Activated T-cell treated with anti-CD3 and anti-CD28 coated beads, Interleukin-2, amount 50 U/mL, for 4 hours (primary cell): ENCODE data around the gene C2CD4A. TPM values are rescaled to one million over a fixed set of nuclear protein-coding genes. Genes with fewer than 3 reads are reported as not detected.

Source experiments
- ATAC-seq, 2 donors: fragments of 200-7000 bp; cut with Tn5 transposase; one replicate each; pipeline ENCODE4 v1.10.0; 2021
- DNase-seq: peaks from one replicate; pipeline ENCODE4 v3.0.0-alpha.2; 2020
- H3K27me3 Mint-ChIP-seq: one replicate; pipeline ENCODE4 v1.8.0; 2021; ENCODE audit warnings: low read depth, mixed read lengths
- H3K36me3 Mint-ChIP-seq: one replicate; pipeline ENCODE4 v1.8.0; 2022; ENCODE audit warnings: mixed read lengths; ENCODE audit not compliant: insufficient read depth
- H3K4me1 Mint-ChIP-seq: one replicate; pipeline ENCODE4 v1.8.0; 2021; ENCODE audit warnings: low read depth, mixed read lengths
- H3K4me3 Mint-ChIP-seq: one replicate; pipeline ENCODE4 v1.8.0; 2021; ENCODE audit warnings: mild to moderate bottlenecking, moderate library complexity, mixed read lengths
- H3K9me3 Mint-ChIP-seq: one replicate; pipeline ENCODE4 v1.8.0; 2021; ENCODE audit warnings: mixed read lengths
- total RNA-seq, 3 donors: library from RNA; stranded (reverse); gene quantifications; one replicate each; pipeline ENCODE4 v1.2.1, GENCODE V29; 2021

C2CD4A gene
- total RNA-seq, 3 donors from 2014 or later, result 0.43 to 1.0 (median 0.69) TPM

DNA sequence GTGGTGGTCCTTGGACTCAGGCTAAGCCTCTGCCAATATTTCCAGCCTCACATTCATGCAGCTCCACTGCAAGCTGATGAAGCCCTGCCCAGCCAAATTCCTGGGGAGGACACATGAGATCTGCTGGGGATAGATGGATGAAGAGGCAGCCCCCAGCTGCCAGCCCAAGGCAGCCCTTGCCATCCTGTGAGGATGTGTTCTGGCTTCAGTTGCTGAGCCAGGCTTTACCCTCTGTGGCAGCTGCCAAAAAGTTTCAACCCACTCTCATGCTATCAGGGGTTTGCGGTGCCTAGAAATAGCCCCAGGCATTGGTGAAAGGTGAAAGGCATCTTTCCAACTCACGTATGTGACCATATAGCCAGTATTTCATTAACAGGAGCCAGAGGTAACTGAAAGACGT is 37.6 kb downstream of the C2CD4A start:
- Mint-ChIP-seq H3K36me3 (no peaks in the 10 kb centered on the region), H3K4me3 (no peak overlapping the region), H3K9me3 (no peaks in the 10 kb centered on the region), H3K27me3 (peaks cover 1% of the 10 kb centered on the region), H3K4me1 (no peaks in the 10 kb centered on the region)
- DNase-seq (no peak), ATAC-seq (no peak)

GRCh38 chr15:62104846-62105245 is 38.1 kb downstream of the C2CD4A start:
- no peak overlapping the region for H3K4me3 Mint-ChIP-seq
- H3K4me1 Mint-ChIP-seq, result no peaks in the 10 kb centered on the region
- ATAC-seq (no peak), DNase-seq (no peak)
- H3K9me3 Mint-ChIP-seq, result no peaks in the 10 kb centered on the region
- H3K27me3 Mint-ChIP-seq, result no peaks in the 10 kb centered on the region
- no peaks in the 10 kb centered on the region for H3K36me3 Mint-ChIP-seq

GRCh38 chr15:62105266-62105665 is 38.5 kb downstream of the C2CD4A start:
- ATAC-seq, result no peak
- no peaks in the 10 kb centered on the region for H3K36me3 Mint-ChIP-seq
- no peaks in the 10 kb centered on the region for H3K27me3 Mint-ChIP-seq
- H3K4me1 Mint-ChIP-seq, result peaks cover 3% of the 10 kb centered on the region
- H3K9me3 Mint-ChIP-seq, result no peaks in the 10 kb centered on the region
- H3K4me3 Mint-ChIP-seq, result no peak overlapping the region
- no peak for DNase-seq

DNA sequence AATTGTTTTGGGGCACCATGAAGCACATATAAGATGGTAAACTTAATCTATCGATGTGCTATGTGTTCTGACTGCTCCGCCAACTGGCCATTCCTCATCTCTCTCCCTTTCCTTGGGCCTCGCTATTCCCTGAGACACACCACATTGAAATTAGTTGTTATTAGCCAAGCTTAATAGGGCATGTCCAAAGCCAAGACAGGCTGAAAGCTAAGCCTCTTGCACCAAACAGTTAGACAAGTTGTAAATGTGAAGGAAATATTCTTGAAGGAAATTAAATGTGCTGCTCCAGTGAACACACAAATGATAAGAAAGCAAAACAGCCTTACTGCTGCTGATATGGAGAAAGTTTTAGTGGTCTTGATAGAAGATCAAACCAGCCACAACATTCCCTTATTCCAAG is 39.3 kb downstream of the C2CD4A start:
- no peak for DNase-seq
- peaks cover 11% of the 10 kb centered on the region for H3K4me1 Mint-ChIP-seq
- no peaks in the 10 kb centered on the region for H3K36me3 Mint-ChIP-seq
- H3K4me3 Mint-ChIP-seq, result no peak overlapping the region
- H3K9me3 Mint-ChIP-seq, result no peaks in the 10 kb centered on the region
- no peak for ATAC-seq
- H3K27me3 Mint-ChIP-seq, result no peaks in the 10 kb centered on the region

DNA sequence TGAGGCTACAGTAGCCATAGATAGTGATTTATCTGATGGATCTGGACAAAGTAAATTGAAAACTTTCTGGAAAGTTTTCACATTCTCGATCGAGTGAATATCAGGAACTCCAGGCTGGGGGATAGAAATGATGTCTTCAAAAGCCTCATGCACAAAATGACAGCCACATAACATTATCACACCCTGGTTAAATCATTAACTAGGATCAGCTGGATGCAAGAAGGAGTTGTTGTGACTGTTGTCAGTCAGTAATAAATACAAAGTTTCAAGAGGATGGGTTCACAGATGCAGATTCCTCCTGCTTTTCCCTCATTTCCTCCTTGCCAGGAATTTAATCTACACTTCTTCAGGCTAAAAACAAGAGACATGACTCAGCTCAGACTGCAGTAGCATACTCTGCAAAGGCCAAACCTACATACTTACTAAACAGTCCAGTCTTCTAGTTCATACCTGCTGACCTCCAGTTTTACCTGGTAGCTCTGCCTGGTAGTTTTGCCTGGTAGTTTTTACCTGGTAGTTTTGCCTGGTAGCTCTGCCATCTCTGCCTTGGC is 40.9 kb downstream of the C2CD4A start:
- no peak for ATAC-seq
- Mint-ChIP-seq H3K27me3 (peaks cover 4% of the 10 kb centered on the region), H3K4me3 (no peak overlapping the region), H3K4me1 (peaks cover 11% of the 10 kb centered on the region), H3K36me3 (no peaks in the 10 kb centered on the region), H3K9me3 (no peaks in the 10 kb centered on the region)
- no peak for DNase-seq

GRCh38 chr15:62108411-62108810 is 41.6 kb downstream of the C2CD4A start:
- H3K9me3 Mint-ChIP-seq, result no peaks in the 10 kb centered on the region
- H3K36me3 Mint-ChIP-seq, result no peaks in the 10 kb centered on the region
- peaks cover 4% of the 10 kb centered on the region for H3K27me3 Mint-ChIP-seq
- peaks cover 11% of the 10 kb centered on the region for H3K4me1 Mint-ChIP-seq
- no peak overlapping the region for H3K4me3 Mint-ChIP-seq
- DNase-seq, result no peak
- ATAC-seq, result no peak

DNA sequence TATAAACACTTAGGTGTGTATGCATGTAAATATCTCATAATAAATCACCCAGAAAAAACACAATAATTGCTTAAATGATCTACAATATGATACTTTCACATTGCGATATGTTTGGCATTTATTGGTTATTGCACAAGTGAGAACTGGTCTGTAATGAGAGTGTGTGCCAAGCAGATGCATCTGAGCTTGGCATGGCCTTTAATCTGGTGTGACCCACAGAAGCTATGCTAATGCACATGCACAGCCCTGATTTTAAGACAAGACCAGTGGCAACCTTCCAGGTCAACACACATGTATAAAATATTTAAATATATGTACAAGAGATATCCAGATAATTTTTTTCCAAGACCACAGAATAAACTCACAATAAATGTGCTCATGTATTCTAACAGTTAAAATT is 42.7 kb downstream of the C2CD4A start:
- DNase-seq (no peak), ATAC-seq (no peak)
- Mint-ChIP-seq H3K36me3 (no peaks in the 10 kb centered on the region), H3K4me3 (no peak overlapping the region), H3K9me3 (no peaks in the 10 kb centered on the region), H3K27me3 (peaks cover 6% of the 10 kb centered on the region), H3K4me1 (peaks cover 11% of the 10 kb centered on the region)

- Mint-ChIP-seq H3K9me3 (no peaks in the 10 kb centered on the region), H3K36me3 (no peaks in the 10 kb centered on the region), H3K27me3 (peaks cover 7% of the 10 kb centered on the region), H3K4me1 (peaks cover 11% of the 10 kb centered on the region), H3K4me3 (no peak overlapping the region)
- peak; percentile 77 to 92 for ATAC-seq
- DNase-seq, result no peak
Measured at GRCh38 chr15:62109982-62110851, 43.4 kb downstream of the C2CD4A start.

DNA sequence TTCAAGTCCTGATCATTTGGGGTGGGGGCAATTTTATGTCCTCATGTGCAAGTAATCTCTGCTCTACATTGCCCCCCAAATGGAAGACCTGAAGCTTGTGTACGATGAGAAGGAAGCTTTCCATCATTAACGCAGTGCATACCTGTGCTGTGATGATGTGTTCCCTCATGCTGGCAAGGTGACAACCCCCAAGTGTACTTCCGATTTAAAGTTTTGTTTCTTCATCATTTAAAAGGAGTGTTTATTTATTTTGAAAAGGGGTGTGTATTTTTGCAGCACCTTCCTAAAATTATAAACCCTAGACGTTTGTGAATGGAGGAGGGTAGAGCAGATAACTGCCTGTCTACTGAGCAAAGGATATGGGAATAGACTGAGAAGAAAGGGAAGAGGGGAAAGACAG is 45.3 kb downstream of the C2CD4A start:
- ATAC-seq (no peak), DNase-seq (no peak)
- Mint-ChIP-seq H3K4me1 (peaks cover 11% of the 10 kb centered on the region), H3K4me3 (no peak overlapping the region), H3K27me3 (peaks cover 7% of the 10 kb centered on the region), H3K36me3 (no peaks in the 10 kb centered on the region), H3K9me3 (no peaks in the 10 kb centered on the region)

GRCh38 chr15:62112616-62113593 is 46.1 kb downstream of the C2CD4A start:
- DNase-seq, result no peak
- H3K4me3 Mint-ChIP-seq, result no peak overlapping the region
- ATAC-seq, result no peak
- H3K9me3 Mint-ChIP-seq, result no peaks in the 10 kb centered on the region
- H3K27me3 Mint-ChIP-seq, result peaks cover 7% of the 10 kb centered on the region
- H3K4me1 Mint-ChIP-seq, result peaks cover 11% of the 10 kb centered on the region
- H3K36me3 Mint-ChIP-seq, result no peaks in the 10 kb centered on the region

GRCh38 chr15:62115847-62116246 is 49.1 kb downstream of the C2CD4A start:
- Mint-ChIP-seq H3K36me3 (no peaks in the 10 kb centered on the region), H3K27me3 (peaks cover 7% of the 10 kb centered on the region), H3K4me3 (no peak overlapping the region), H3K4me1 (peaks cover 26% of the 10 kb centered on the region), H3K9me3 (no peaks in the 10 kb centered on the region)
- no peak for ATAC-seq
- DNase-seq, result no peak

DNA sequence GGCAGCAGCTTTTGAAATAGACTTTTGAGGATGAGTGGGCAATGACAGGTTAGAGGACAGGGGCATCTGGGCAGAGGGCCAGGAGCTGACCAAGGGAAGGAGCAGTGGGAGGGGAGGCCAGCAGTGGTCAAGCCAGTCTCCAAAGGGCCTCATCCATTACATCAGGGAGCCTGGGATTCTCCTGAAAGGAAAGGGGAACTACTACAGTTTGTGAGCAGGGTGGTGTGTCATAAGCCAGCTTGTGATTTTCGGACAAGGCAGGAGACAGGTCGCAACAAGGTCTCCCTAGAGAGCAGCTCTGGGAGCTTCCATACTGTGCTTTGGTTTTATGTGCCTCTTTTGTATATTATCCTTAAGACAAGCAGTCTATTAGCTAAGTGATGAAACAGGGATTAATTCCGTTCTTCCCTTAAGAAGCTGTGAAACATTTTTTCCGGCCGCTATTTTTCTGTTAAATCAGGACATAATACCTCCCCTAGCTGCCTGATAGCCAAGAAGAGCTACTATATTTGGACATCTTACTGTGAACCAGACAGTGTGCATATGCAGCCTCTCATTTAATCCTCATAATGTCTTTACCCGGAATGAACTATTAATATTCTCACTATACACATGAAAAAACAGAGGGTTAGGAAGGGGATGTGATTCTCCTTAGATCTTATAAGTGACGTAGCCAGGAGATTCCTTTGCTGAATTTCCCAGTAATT is 51.9 kb downstream of the C2CD4A start:
- ATAC-seq (no peak), DNase-seq (no peak)
- H3K4me1 Mint-ChIP-seq, result peaks cover 41% of the 10 kb centered on the region
- H3K4me3 Mint-ChIP-seq, result peak overlapping the region; percentile 45
- H3K36me3 Mint-ChIP-seq, result no peaks in the 10 kb centered on the region
- H3K9me3 Mint-ChIP-seq, result no peaks in the 10 kb centered on the region
- peaks cover 3% of the 10 kb centered on the region for H3K27me3 Mint-ChIP-seq

DNA sequence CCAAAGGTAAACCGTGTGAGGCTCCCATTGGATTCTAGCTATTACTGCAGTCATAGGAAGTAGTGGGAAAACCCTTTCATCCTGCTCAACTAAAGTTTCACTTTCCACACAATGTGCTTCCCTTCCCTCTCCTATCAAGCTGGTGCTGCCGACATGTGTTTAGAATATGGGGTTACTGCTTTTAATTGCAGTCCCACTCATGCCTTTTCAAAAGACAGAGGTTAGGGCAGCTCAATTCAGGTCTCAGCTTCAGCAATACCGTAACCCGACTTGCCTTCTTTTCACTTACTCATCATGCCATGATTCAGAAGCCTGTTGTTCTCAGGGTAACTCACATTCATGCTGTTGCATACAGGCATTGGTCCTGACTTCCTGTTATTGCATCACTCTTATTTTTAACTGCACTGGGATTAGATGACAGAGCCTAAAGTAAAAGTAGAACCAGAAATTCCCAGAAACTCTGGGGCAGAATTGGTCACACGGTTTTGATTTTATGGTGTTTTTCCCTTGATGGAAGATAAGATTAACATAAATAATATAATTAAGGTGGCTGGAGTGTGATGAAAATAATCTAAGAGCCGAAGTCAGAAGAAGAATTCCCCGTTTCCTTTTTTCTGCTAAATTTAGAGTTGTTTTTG is 52.6 kb downstream of the C2CD4A start:
- Mint-ChIP-seq H3K9me3 (no peaks in the 10 kb centered on the region), H3K27me3 (peaks cover 2% of the 10 kb centered on the region), H3K4me3 (peak overlapping the region; percentile 45), H3K4me1 (peaks cover 48% of the 10 kb centered on the region), H3K36me3 (no peaks in the 10 kb centered on the region)
- ATAC-seq, result peak; percentile 97 to 99
- DNase-seq, result no peak
